HCT116 (cell line): ENCODE results near the gene RALGPS1.

Experiments used
- EZH2 ChIP-seq: fragments of 200-600 bp; sonication (generic); IDR thresholded peaks from 2 replicates; pipeline ENCODE4 v1.6.1; 2017; ENCODE audit warnings: antibody characterized with exemption, mixed run types
- POLR2A ChIP-seq: IDR thresholded peaks from 2 replicates; pipeline ENCODE4 v1.7.0; 2011; ENCODE audit warnings: borderline replicate concordance; ENCODE audit not compliant: insufficient read depth, insufficient read length; ENCODE audit errors: extremely low read depth

- no peak for TF ChIP-seq POLR2A
- no peak for TF ChIP-seq EZH2
Measured at GRCh38 chr9:127208416-127208815, 293.8 kb downstream of the RALGPS1 start.
